Bronchial epithelial cell (primary cell): ENCODE data around the gene EXOSC5. TPM values are rescaled to one million over a fixed set of nuclear protein-coding genes. Genes with fewer than 3 reads are reported as not detected.
A peak's percentile ranks its signal among the peaks of the same experiment; 100 is the strongest.
"Not testable (repeated sequence)": the region's sequence is repeated elsewhere in the genome, so short reads cannot be mapped to it uniquely, and the experiment has no call there.

Experiments
- DNase-seq: peaks from one replicate; pipeline ENCODE4 v3.0.0-alpha.2; 2010; ENCODE audit warnings: low read depth
- FAIRE-seq: peaks from 2 replicates; lab custom pipeline; 2011; peaks lifted over from hg19 to GRCh38; lab: Jason Lieb, UNC
- H3K27me3 ChIP-seq: 2 replicates; pipeline ENCODE4 v1.5.1; 2011; ENCODE audit warnings: low read length; ENCODE audit not compliant: control insufficient read depth, insufficient read depth
- H3K36me3 ChIP-seq: 2 replicates; pipeline ENCODE4 v1.5.1; 2011; ENCODE audit warnings: low read length; ENCODE audit not compliant: control insufficient read depth, insufficient read depth
- H3K4me3 ChIP-seq: 2 replicates; pipeline ENCODE4 v1.5.1; 2011; ENCODE audit warnings: mild to moderate bottlenecking, low read depth, low read length, control low read depth
- CTCF ChIP-seq: IDR thresholded peaks from 2 replicates; pipeline ENCODE4 v1.5.1; 2011; ENCODE audit warnings: mild to moderate bottlenecking, moderate library complexity, low read length, control low read depth, inconsistent platforms; ENCODE audit not compliant: insufficient read depth, severe bottlenecking
- total RNA-seq: library from RNA; depleted of rRNA; stranded (reverse); fragments of >200 nt; gene quantifications from 2 replicates; pipeline ENCODE4 v1.2.1, GENCODE V29; 2014

Gene EXOSC5
- total RNA-seq, 1 donor from 2014 or later, result 58.4 TPM

GRCh38 chr19:41439441-41440222 lies 42.5 kb upstream of the EXOSC5 start, which contains the start of gene DMAC2:
Gene DMAC2 (minus strand): TSS chr19:41439912. CDS start chr19:41439899, 13 bp downstream.
- H3K4me3 ChIP-seq, result peak within 1 kb of the TSS; percentile 60
- H3K36me3 ChIP-seq, result peaks cover 6% of the 10 kb centered on the region
- H3K27me3 ChIP-seq, result no peaks in the 10 kb centered on the region
- DNase-seq (peak; percentile 96), FAIRE-seq (peak; percentile 66)
- TF ChIP-seq CTCF, result peak; percentile 68

- no peak for TF ChIP-seq CTCF
- DNase-seq, result no peak
- no peak overlapping the region for H3K4me3 ChIP-seq
- H3K27me3 ChIP-seq, result no peaks in the 10 kb centered on the region
- no peak for FAIRE-seq
- H3K36me3 ChIP-seq, result peaks cover 8% of the 10 kb centered on the region
Observed at GRCh38 chr19:41437944-41438574, 40.9 kb upstream of the EXOSC5 start.

DNA sequence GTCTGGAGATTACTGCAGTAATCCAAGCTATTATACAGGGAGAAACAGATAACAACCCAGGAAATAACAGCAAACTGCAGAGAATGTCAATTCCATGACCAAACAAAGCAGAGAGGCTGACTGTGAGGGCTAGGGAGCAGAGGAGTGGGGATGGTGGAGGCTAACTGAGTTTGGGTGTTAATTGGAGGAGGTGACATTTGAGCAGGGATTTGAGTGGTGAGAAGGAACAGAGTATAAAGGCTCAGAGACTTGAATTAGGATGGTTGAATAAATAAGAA lies 39.5 kb upstream of the EXOSC5 start:
- no peak for FAIRE-seq
- Histone ChIP-seq H3K4me3 (no peak overlapping the region), H3K27me3 (no peaks in the 10 kb centered on the region), H3K36me3 (peaks cover 11% of the 10 kb centered on the region)
- TF ChIP-seq CTCF, result no peak
- DNase-seq, result no peak

DNA sequence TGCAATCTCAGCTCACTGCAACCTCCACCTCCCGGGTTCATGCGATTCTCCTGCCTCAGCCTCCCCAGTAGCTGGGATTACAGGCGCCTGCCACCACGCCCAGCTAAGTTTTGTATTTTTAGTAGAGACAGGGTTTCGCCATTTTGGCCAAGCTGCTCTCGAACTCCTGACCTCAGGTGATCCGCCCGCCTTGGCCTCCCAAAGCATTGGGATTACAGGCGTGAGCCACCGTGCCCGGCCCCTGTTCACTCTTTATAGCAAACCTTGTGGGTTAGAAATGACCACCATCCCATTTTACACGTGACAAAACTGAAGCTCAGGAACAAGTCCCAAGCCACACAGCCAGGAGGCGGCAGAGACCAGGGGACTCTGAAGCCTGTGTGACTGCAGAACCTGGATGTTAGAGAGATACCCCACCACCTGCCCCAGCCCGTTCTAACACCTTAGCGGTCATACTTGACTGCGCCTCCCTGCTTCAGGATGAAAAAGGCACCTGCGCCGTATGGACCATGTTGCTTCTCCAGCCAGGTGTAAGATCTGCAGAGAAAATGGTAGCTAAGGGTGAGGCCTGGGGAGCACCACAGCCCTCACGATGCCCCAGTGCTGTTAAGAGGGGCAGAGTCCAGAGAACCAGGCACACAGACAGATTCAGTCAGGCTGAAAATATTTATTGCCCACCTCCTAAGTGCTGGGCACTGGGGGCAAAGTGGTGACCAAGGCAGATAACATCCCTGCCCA lies 38.9 kb upstream of the EXOSC5 start:
- Histone ChIP-seq H3K27me3 (no peaks in the 10 kb centered on the region), H3K36me3 (peaks cover 11% of the 10 kb centered on the region), H3K4me3 (no peak overlapping the region)
- FAIRE-seq, result no peak
- TF ChIP-seq CTCF, result no peak
- no peak for DNase-seq

GRCh38 chr19:41435376-41435775 lies 38.2 kb upstream of the EXOSC5 start:
- DNase-seq, H3K4me3 ChIP-seq, H3K27me3 ChIP-seq, FAIRE-seq: not testable (repeated sequence)
- H3K36me3 ChIP-seq, result peaks cover 11% of the 10 kb centered on the region

DNA sequence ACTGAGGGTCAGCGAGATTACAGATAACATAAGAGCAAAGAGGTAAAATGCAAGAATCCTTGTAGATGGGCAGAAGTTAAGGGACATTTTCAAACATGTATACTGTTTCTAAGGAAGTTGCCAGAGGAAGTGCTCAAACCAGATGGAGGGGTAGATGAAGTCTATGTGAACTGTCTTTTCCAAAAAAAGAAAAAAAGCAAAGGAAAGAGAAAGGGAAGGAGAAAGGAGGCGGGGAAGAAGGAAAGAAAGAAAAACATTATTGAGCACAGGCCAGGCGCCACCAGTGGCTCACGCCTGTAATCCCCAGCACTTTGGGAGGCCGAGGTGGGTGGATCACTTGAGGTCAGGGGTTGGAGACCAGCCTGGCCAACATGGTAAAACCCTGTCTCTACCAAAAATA lies 37.3 kb upstream of the EXOSC5 start:
- DNase-seq (no peak), FAIRE-seq (no peak)
- H3K36me3 ChIP-seq, result peaks cover 11% of the 10 kb centered on the region
- no peaks in the 10 kb centered on the region for H3K27me3 ChIP-seq
- no peak overlapping the region for H3K4me3 ChIP-seq
- TF ChIP-seq CTCF, result no peak
